ENCODE results near the gene NR1H2. TPM values are rescaled to one million over a fixed set of nuclear protein-coding genes. Genes with fewer than 3 reads are reported as not detected.

Gene NR1H2
- total and polyA plus RNA-seq, 10 of the 15 experiments (the other 5 are each of a cell fraction or from before 2014, with no cell fraction given): 0.05 to 54.2 (median 35.1) TPM

GRCh38 chr19:50402544-50403301, 26.5 kb downstream of the NR1H2 start (continued):
- TF ChIP-seq KAT2A (conservative IDR thresholded peaks at IDR 0.05; ENCODE audit: control insufficient read depth, low read depth, low read length) (no peak), SIN3A (IDR thresholded peaks at IDR 0.05; ENCODE audit: low read depth, low read length) (no peak), BHLHE40 (IDR thresholded peaks at IDR 0.05; ENCODE audit: borderline replicate concordance in 1 of 2, low read depth in 2 of 2, low read length in 1 of 2) (no peak), KDM1A (IDR thresholded peaks at IDR 0.05; ENCODE audit: borderline replicate concordance) (no peak)

GRCh38 chr19:50406156-50406820, 30.0 kb downstream of the NR1H2 start:
- 92% methylated on average over 22 of the region's 22 CpGs for WGBS (ENCODE audit: insufficient coverage, insufficient replicate concordance, low lambda C conversion rate, missing lambda C conversion rate)
- no peak overlapping the region for H3K9ac ChIP-seq (ENCODE audit: control insufficient read depth, insufficient read depth, low read length)
- H2AFZ ChIP-seq (ENCODE audit: control insufficient read depth, low read depth, low read length): no peak overlapping the region
- intact Hi-C loops (cut with micrococcal nuclease; ENCODE audit: unreplicated experiment) (no loop called here), in situ Hi-C loops (cut with MboI) (no loop called here)
- FAIRE-seq: no peak
- no peak overlapping the region for H3K4me2 ChIP-seq (ENCODE audit: control insufficient read depth, insufficient read depth)
- POLR2A ChIA-PET: no interaction called here
- RAD21 ChIA-PET (ENCODE audit: unreplicated experiment): no interaction called here
- no peak for DNase-seq (ENCODE audit: low read depth, low spot score)
- no peaks in the 10 kb centered on the region for H3K79me2 ChIP-seq (ENCODE audit: control insufficient read depth, insufficient read depth, low read length)
- H3K4me1 ChIP-seq (ENCODE audit: control insufficient read depth, insufficient read depth, low read length): no peaks in the 10 kb centered on the region
- BruUV-seq (replicated peaks): no TSS peak
- H3K27me3 ChIP-seq (replicated peaks in 1 of 2; ENCODE audit: control insufficient read depth in 2 of 2, insufficient read depth in 2 of 2, low read length in 1 of 2): no peaks in the 10 kb centered on the region
- H3K36me3 ChIP-seq (ENCODE audit: control insufficient read depth in 2 of 2, insufficient read depth in 2 of 2, low read length in 1 of 2): peaks cover 2 to 50% of the 10 kb centered on the region in 2 experiments; a peak in 2 of 4 replicates
- SMC1A ChIA-PET (ENCODE audit: uncharacterized antibody, unreplicated experiment): no interaction called here
- no peak for TF ChIP-seq PAX5 (IDR thresholded peaks at IDR 0.05; ENCODE audit: borderline replicate concordance, low read depth, low read length)
- no peak for TF ChIP-seq NFXL1 (IDR thresholded peaks at IDR 0.05; ENCODE audit: borderline replicate concordance)
- peak; percentile 64 for TF ChIP-seq NR2F1 (conservative IDR thresholded peaks at IDR 0.05)
- TF ChIP-seq TCF3 (IDR thresholded peaks at IDR 0.05; ENCODE audit: borderline replicate concordance, insufficient read depth, low read depth, low read length): no peak
- TF ChIP-seq SUZ12 (IDR thresholded peaks at IDR 0.05; ENCODE audit: unreplicated experiment): no peak
- no peak for TF ChIP-seq IKZF2 (IDR thresholded peaks at IDR 0.05)
- no peak for TF ChIP-seq ZNF274 (IDR thresholded peaks at IDR 0.05; ENCODE audit: insufficient read depth, insufficient read length)
- TF ChIP-seq NR2C1 (IDR thresholded peaks at IDR 0.05): peak; percentile 71
- TF ChIP-seq SIN3A (IDR thresholded peaks at IDR 0.05; ENCODE audit: low read depth, low read length): no peak
- no peak for TF ChIP-seq ZZZ3 (IDR thresholded peaks at IDR 0.05; ENCODE audit: control insufficient read depth, insufficient read length, low read depth)
- no peak for TF ChIP-seq ASH2L (IDR thresholded peaks at IDR 0.05; ENCODE audit: borderline replicate concordance, low read depth)
- no peak overlapping the region for H3K4me3 ChIP-seq
- CTCF ChIA-PET: no interaction called here
- H4K20me1 ChIP-seq (ENCODE audit: control insufficient read depth, insufficient read depth): no peaks in the 10 kb centered on the region
- ATAC-seq: no peak
- H3K9me3 ChIP-seq (replicated peaks; ENCODE audit: control insufficient read depth, insufficient read depth, low read length): no peaks in the 10 kb centered on the region
- H3K27ac ChIP-seq (ENCODE audit: control insufficient read depth, insufficient read depth): no peak overlapping the region

Data from GM12878 (cell line).